HEK293T (cell line): ENCODE results near the gene DDX10.
"Not testable (repeated sequence)": the region's sequence is repeated elsewhere in the genome, so short reads cannot be mapped to it uniquely, and the experiment has no call there.

Experiments used
- CTCF ChIA-PET: fragments of 350-600 bp; formaldehyde crosslinking; extraction: SDS; loops from one replicate; lab custom pipeline; 2021; ENCODE audit warnings: antibody characterized with exemption, inconsistent platforms; lab: Yijun Ruan, JAX
- POLR2A ChIA-PET: fragments of 350-600 bp; formaldehyde crosslinking; extraction: SDS; loops from one replicate; lab custom pipeline; 2020; ENCODE audit warnings: antibody characterized with exemption, inconsistent platforms; lab: Yijun Ruan, JAX
- DNase-seq: peaks from one replicate; pipeline ENCODE4 v3.0.0; 2012; ENCODE audit warnings: mixed read lengths; ENCODE audit errors: extremely low spot score
- ARNT ChIP-seq: fragments of 450-650 bp; IDR thresholded peaks from 2 replicates; pipeline ENCODE4 v1.6.1; 2017; ENCODE audit warnings: mild to moderate bottlenecking
- BHLHE40 ChIP-seq: fragments of 450-650 bp; IDR thresholded peaks from 2 replicates; pipeline ENCODE4 v1.6.1; 2016; ENCODE audit warnings: mild to moderate bottlenecking, moderate library complexity, borderline replicate concordance
- CTBP1 ChIP-seq: fragments of 450-650 bp; IDR thresholded peaks from 2 replicates; pipeline ENCODE4 v1.6.1; 2016; ENCODE audit warnings: borderline replicate concordance
- ELF4 ChIP-seq: fragments of 450-650 bp; IDR thresholded peaks from 2 replicates; pipeline ENCODE4 v1.6.1; 2017; ENCODE audit warnings: antibody characterized with exemption
- FOXA1 ChIP-seq: fragments of 450-650 bp; IDR thresholded peaks from 2 replicates; pipeline ENCODE4 v1.6.1; 2016; ENCODE audit warnings: mild to moderate bottlenecking
- FOXK2 ChIP-seq: fragments of 450-650 bp; IDR thresholded peaks from 2 replicates; pipeline ENCODE4 v1.6.1; 2016; ENCODE audit warnings: mild to moderate bottlenecking
- FOXM1 ChIP-seq: fragments of 450-650 bp; IDR thresholded peaks from 2 replicates; pipeline ENCODE4 v1.6.1; 2017; ENCODE audit warnings: mild to moderate bottlenecking, borderline replicate concordance
- HDGF ChIP-seq: fragments of 450-650 bp; IDR thresholded peaks from 2 replicates; pipeline ENCODE4 v1.6.1; 2017; ENCODE audit warnings: antibody characterized with exemption, borderline replicate concordance
- L3MBTL2 ChIP-seq: fragments of 450-650 bp; conservative IDR thresholded peaks from 2 replicates; pipeline ENCODE4 v1.6.1; 2016; ENCODE audit warnings: mild to moderate bottlenecking
- LEF1 ChIP-seq: fragments of 450-650 bp; IDR thresholded peaks from 2 replicates; pipeline ENCODE4 v1.6.1; 2017; ENCODE audit warnings: mild to moderate bottlenecking, borderline replicate concordance
- NFRKB ChIP-seq: fragments of 450-650 bp; IDR thresholded peaks from 2 replicates; pipeline ENCODE4 v1.6.1; 2016; ENCODE audit warnings: mild to moderate bottlenecking, moderate library complexity
- PKNOX1 ChIP-seq: fragments of 450-650 bp; IDR thresholded peaks from 2 replicates; pipeline ENCODE4 v1.6.1; 2016
- SP1 ChIP-seq: fragments of 450-650 bp; IDR thresholded peaks from 2 replicates; pipeline ENCODE4 v1.6.1; 2017
- SUZ12 ChIP-seq: fragments of 450-650 bp; IDR thresholded peaks from 2 replicates; pipeline ENCODE4 v1.6.1; 2016; ENCODE audit warnings: mild to moderate bottlenecking
- TARDBP ChIP-seq: fragments of 450-650 bp; IDR thresholded peaks from 2 replicates; pipeline ENCODE4 v1.6.1; 2016
- ZNF384 ChIP-seq: fragments of 450-650 bp; IDR thresholded peaks from 2 replicates; pipeline ENCODE4 v1.6.1; 2016

The DDX10 gene

GRCh38 chr11:108734283-108734682 is 69.4 kb downstream of the DDX10 start:
- CTCF ChIA-PET: interaction anchor here (0.7 to 2.0 kb wide), 3 partner anchors 13 to 39 kb away, joined by 3 to 9 read pairs (median 4); no protein-coding TSS in a partner anchor
- POLR2A ChIA-PET: no interaction called here
- no peak for DNase-seq
- TF ChIP-seq FOXM1 (no peak), FOXK2 (no peak), BHLHE40 (no peak), TARDBP (no peak), NFRKB (no peak), LEF1 (no peak), SUZ12 (no peak), PKNOX1 (no peak), ARNT (no peak), FOXA1 (no peak), CTBP1 (no peak), L3MBTL2 (no peak), ZNF384 (no peak), ELF4 (no peak), SP1 (no peak), HDGF (no peak)

GRCh38 chr11:108734956-108735559 is 70.2 kb downstream of the DDX10 start:
- no peak for TF ChIP-seq LEF1
- TF ChIP-seq NFRKB: no peak
- no peak for TF ChIP-seq BHLHE40
- no peak for TF ChIP-seq TARDBP
- DNase-seq: no peak
- CTCF ChIA-PET: interaction anchor here (0.7 to 2.0 kb wide), 4 partner anchors 8 to 20 kb away, joined by 3 to 4 read pairs (median 3); no protein-coding TSS in a partner anchor
- POLR2A ChIA-PET: no interaction called here

- CTCF ChIA-PET, POLR2A ChIA-PET, DNase-seq: not testable (repeated sequence)
These were observed 75.3 kb downstream of the DDX10 start for GRCh38 chr11:108740132-108740531.

GRCh38 chr11:108743851-108744250 is 79.0 kb downstream of the DDX10 start:
- DNase-seq: no peak
- no peak for TF ChIP-seq FOXM1
- no peak for TF ChIP-seq FOXK2
- no peak for TF ChIP-seq NFRKB
- no peak for TF ChIP-seq SP1
- TF ChIP-seq PKNOX1: no peak
- CTCF ChIA-PET: interaction anchor here (0.9 kb wide), 1 partner anchor 9 kb away, joined by 3 read pairs; no protein-coding TSS in a partner anchor
- POLR2A ChIA-PET: no interaction called here

GRCh38 chr11:108748968-108749367 is 84.1 kb downstream of the DDX10 start:
- POLR2A ChIA-PET: no interaction called here
- CTCF ChIA-PET: no interaction called here
- no peak for DNase-seq
- TF ChIP-seq NFRKB (no peak), L3MBTL2 (no peak), FOXA1 (no peak), CTBP1 (no peak), LEF1 (no peak), PKNOX1 (no peak), FOXM1 (no peak), ELF4 (no peak), HDGF (no peak), ARNT (no peak), FOXK2 (no peak), TARDBP (no peak), SP1 (no peak), BHLHE40 (no peak), SUZ12 (no peak), ZNF384 (no peak)

- ChIA-PET CTCF (no interaction called here), POLR2A (no interaction called here)
- TF ChIP-seq FOXM1 (no peak), BHLHE40 (no peak), SUZ12 (no peak)
- DNase-seq: no peak
These were observed 86.6 kb downstream of the DDX10 start for GRCh38 chr11:108751444-108751843.

- ChIA-PET POLR2A (no interaction called here), CTCF (interaction anchor here (0.6 kb wide), 1 partner anchor 46 kb away, joined by 3 read pairs; no protein-coding TSS in a partner anchor)
- DNase-seq: no peak
- TF ChIP-seq L3MBTL2: no peak
- TF ChIP-seq TARDBP: no peak
- TF ChIP-seq BHLHE40: no peak
- no peak for TF ChIP-seq ARNT
- TF ChIP-seq ZNF384: no peak
- no peak for TF ChIP-seq LEF1
- no peak for TF ChIP-seq CTBP1
- TF ChIP-seq ELF4: no peak
- no peak for TF ChIP-seq PKNOX1
- TF ChIP-seq FOXM1: no peak
- TF ChIP-seq NFRKB: no peak
- no peak for TF ChIP-seq HDGF
- TF ChIP-seq SP1: no peak
- TF ChIP-seq FOXK2: no peak
- TF ChIP-seq FOXA1: no peak
- TF ChIP-seq SUZ12: no peak
These were observed 87.5 kb downstream of the DDX10 start for GRCh38 chr11:108752297-108752751.
